ENCODE data around the gene PPA1.

PPA1 gene

GRCh38 chr10:70221030-70221429, 12.2 kb downstream of the PPA1 start:
- no peak for DNase-seq (ENCODE audit: extremely low spot score)
- no peak for TF ChIP-seq CTCF (IDR thresholded peaks at IDR 0.05; ENCODE audit: control extremely low read depth, extremely low read depth, low read depth, missing control alignments)
- CTCF ChIA-PET = interaction anchor here (0.8 to 18.7 kb wide), 34 partner anchors 10 to 224 kb away, joined by 3 to 529 read pairs (median 7); partner anchors contain the start of genes EIF4EBP2, PPA1, SAR1A and TYSND1
- POLR2A ChIA-PET = interaction anchor here (1.0 kb wide), 1 partner anchor 135 kb away, joined by 3 read pairs; no protein-coding TSS in a partner anchor

GRCh38 chr10:70212879-70213278, 20.4 kb downstream of the PPA1 start:
- CTCF ChIA-PET = interaction anchor here (3.8 kb wide), 1 partner anchor 152 kb away, joined by 18 read pairs; no protein-coding TSS in a partner anchor
- no peak for TF ChIP-seq CTCF (IDR thresholded peaks at IDR 0.05; ENCODE audit: control extremely low read depth, extremely low read depth, low read depth, missing control alignments)

GRCh38 chr10:70212277-70212676, 21.0 kb downstream of the PPA1 start:
- ChIA-PET CTCF (interaction anchor here (3.8 kb wide), 1 partner anchor 152 kb away, joined by 18 read pairs; no protein-coding TSS in a partner anchor), POLR2A (no interaction called here)
- no peak for DNase-seq (ENCODE audit: extremely low spot score)
- TF ChIP-seq CTCF (IDR thresholded peaks at IDR 0.05; ENCODE audit: control extremely low read depth, extremely low read depth, low read depth, missing control alignments) = no peak

More at GRCh38 chr10:70212879-70213278, 20.4 kb downstream of the PPA1 start:
- POLR2A ChIA-PET = no interaction called here
- no peak for DNase-seq (ENCODE audit: extremely low spot score)

GRCh38 chr10:70206762-70207161, 26.5 kb downstream of the PPA1 start:
- ChIA-PET CTCF (interaction anchor here (4.2 kb wide), 1 partner anchor 15 kb away, joined by 19 read pairs; no protein-coding TSS in a partner anchor), POLR2A (interaction anchor here (0.6 to 0.7 kb wide), 2 partner anchors 10 to 15 kb away, joined by 3 to 5 read pairs; no protein-coding TSS in a partner anchor)
- TF ChIP-seq CTCF (IDR thresholded peaks at IDR 0.05; ENCODE audit: control extremely low read depth, extremely low read depth, low read depth, missing control alignments) = no peak
- DNase-seq (ENCODE audit: extremely low spot score) = no peak

GRCh38 chr10:70201105-70201504, 32.1 kb downstream of the PPA1 start:
- ChIA-PET POLR2A (no interaction called here), CTCF (interaction anchor here (0.9 to 1.3 kb wide), 3 partner anchors 18 to 23 kb away, joined by 3 to 7 read pairs (median 3); no protein-coding TSS in a partner anchor)
- no peak for TF ChIP-seq CTCF (IDR thresholded peaks at IDR 0.05; ENCODE audit: control extremely low read depth, extremely low read depth, low read depth, missing control alignments)

GRCh38 chr10:70198696-70199466, 34.3 kb downstream of the PPA1 start:
- ChIA-PET CTCF (interaction anchor here (1.0 to 2.9 kb wide), 8 partner anchors 20 to 166 kb away, joined by 3 to 12 read pairs (median 4); partner anchors contain the start of gene TYSND1), POLR2A (no interaction called here)
- no peak for DNase-seq (ENCODE audit: extremely low spot score)
- TF ChIP-seq CTCF (IDR thresholded peaks at IDR 0.05; ENCODE audit: control extremely low read depth, extremely low read depth, low read depth, missing control alignments) = no peak

More at GRCh38 chr10:70201105-70201504, 32.1 kb downstream of the PPA1 start:
- no peak for DNase-seq (ENCODE audit: extremely low spot score)

Measured in GM10248 (cell line).